ENCODE measurements around the gene GREM2.

- TF ChIP-seq CTCF (conservative IDR thresholded peaks at IDR 0.05) (no peak), EZH2 (IDR thresholded peaks at IDR 0.05; ENCODE audit: low read depth) (no peak)
Measured at GRCh38 chr1:240508201-240508600, 103.8 kb downstream of the GREM2 start.
